ENCODE results near the gene DYNC1I2.

DNA sequence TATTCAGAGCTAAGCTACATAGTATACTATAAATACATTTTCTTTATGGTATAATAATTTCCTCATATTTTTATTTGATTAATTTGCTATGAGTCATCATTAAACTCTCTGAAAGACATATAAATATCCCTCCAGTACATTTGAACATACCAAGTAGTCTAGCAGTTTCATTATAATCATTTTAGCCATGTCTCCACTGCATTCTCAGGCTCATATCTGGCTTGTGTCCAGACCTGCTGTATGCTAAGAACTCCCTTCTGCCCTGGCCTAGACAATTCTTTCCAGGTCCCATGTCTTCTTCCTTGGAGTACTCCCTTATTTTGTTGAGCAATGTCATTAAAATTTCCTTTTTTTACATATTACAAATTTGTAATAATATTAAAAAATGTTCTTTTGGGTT is 16.6 kb upstream of the DYNC1I2 start:
- TF ChIP-seq CTCF (IDR thresholded peaks at IDR 0.05 in 4 of 5, conservative IDR thresholded peaks at IDR 0.05 in 1 of 5), result no peak
- TF ChIP-seq POLR2A (IDR thresholded peaks at IDR 0.05), result no peak
